Neural progenitor cell (in vitro differentiated cells): ENCODE data around the gene SLC4A2. TPM values are rescaled to one million over a fixed set of nuclear protein-coding genes. Genes with fewer than 3 reads are reported as not detected.
"Not testable (repeated sequence)": the region's sequence is repeated elsewhere in the genome, so short reads cannot be mapped to it uniquely, and the experiment has no call there.

Source experiments
- DNase-seq: peaks from one replicate; pipeline ENCODE4 v3.0.0-alpha.2; 2016; ENCODE audit warnings: low spot score
- H2AFZ ChIP-seq: fragments of 200-600 bp; sonication (generic); replicated peaks from 2 replicates; pipeline ENCODE4 v1.6.1; 2016; ENCODE audit warnings: antibody characterized with exemption
- H3F3A ChIP-seq: fragments of 200-600 bp; sonication (generic); 2 replicates; pipeline ENCODE4 v1.6.1; 2016; ENCODE audit warnings: antibody characterized with exemption, low read depth
- H3K27ac ChIP-seq: fragments of 200-600 bp; sonication (generic); 2 replicates; pipeline ENCODE4 v1.5.1; 2016; ENCODE audit warnings: mild to moderate bottlenecking
- H3K27me3 ChIP-seq: fragments of 200-600 bp; sonication (generic); 2 replicates; pipeline ENCODE4 v1.6.1; 2016; ENCODE audit warnings: mild to moderate bottlenecking, moderate library complexity
- H3K36me3 ChIP-seq: fragments of 200-600 bp; sonication (generic); 2 replicates; pipeline ENCODE4 v1.5.1; 2016
- H3K4me1 ChIP-seq: fragments of 200-600 bp; sonication (generic); 2 replicates; pipeline ENCODE4 v1.6.1; 2016; ENCODE audit warnings: mixed run types
- H3K4me2 ChIP-seq: fragments of 200-600 bp; sonication (generic); 2 replicates; pipeline ENCODE4 v1.6.1; 2016
- H3K4me3 ChIP-seq: fragments of 200-600 bp; sonication (generic); 2 replicates; pipeline ENCODE4 v1.5.1; 2016
- H3K79me2 ChIP-seq: fragments of 200-600 bp; sonication (generic); 2 replicates; pipeline ENCODE4 v1.6.1; 2016; ENCODE audit warnings: low read depth
- H3K9ac ChIP-seq: fragments of 200-600 bp; sonication (generic); 2 replicates; pipeline ENCODE4 v1.6.1; 2016
- H3K9me3 ChIP-seq: fragments of 200-600 bp; sonication (generic); 2 replicates; pipeline ENCODE4 v1.5.1; 2016; ENCODE audit warnings: low read depth
- H4K20me1 ChIP-seq: fragments of 200-600 bp; sonication (generic); 2 replicates; pipeline ENCODE4 v1.6.1; 2016; ENCODE audit warnings: low read depth
- H3K27ac Mint-ChIP-seq: 3 replicates; pipeline ENCODE4 v1.8.0; 2021; ENCODE audit warnings: mixed read lengths
- H3K27me3 Mint-ChIP-seq: 2 replicates; pipeline ENCODE4 v1.8.0; 2022; ENCODE audit warnings: low read depth, mild to moderate bottlenecking, inconsistent platforms, moderate library complexity, mixed read lengths; ENCODE audit not compliant: insufficient read depth
- H3K36me3 Mint-ChIP-seq: 3 replicates; pipeline ENCODE4 v1.8.0; 2021; ENCODE audit warnings: mixed read lengths
- H3K4me1 Mint-ChIP-seq: 3 replicates; pipeline ENCODE4 v1.8.0; 2021; ENCODE audit warnings: mixed read lengths
- H3K4me3 Mint-ChIP-seq: 3 replicates; pipeline ENCODE4 v1.8.0; 2021; ENCODE audit warnings: mild to moderate bottlenecking, moderate library complexity, mixed read lengths
- H3K9me3 Mint-ChIP-seq: 3 replicates; pipeline ENCODE4 v1.8.0; 2020; ENCODE audit warnings: mixed read lengths
- CTCF ChIP-seq: fragments of 200-600 bp; sonication (generic); IDR thresholded peaks from 2 replicates; pipeline ENCODE4 v1.5.1; 2017; ENCODE audit warnings: antibody characterized with exemption, mild to moderate bottlenecking
- EZH2 ChIP-seq: fragments of 200-600 bp; sonication (generic); IDR thresholded peaks from 2 replicates; pipeline ENCODE4 v1.6.1; 2017; ENCODE audit warnings: antibody characterized with exemption, mild to moderate bottlenecking, moderate library complexity
- EZH2phosphoT487 ChIP-seq: fragments of 200-600 bp; sonication (generic); IDR thresholded peaks from 2 replicates; pipeline ENCODE4 v1.6.1; 2017; ENCODE audit warnings: antibody characterized with exemption
- total RNA-seq: library from RNA; depleted of rRNA; stranded (reverse); fragments of >200 nt; gene quantifications from 2 replicates; pipeline ENCODE4 v1.2.3, GENCODE V29; 2015; ENCODE audit warnings: low replicate concordance

The SLC4A2 gene
- total RNA-seq, 1 donor from 2014 or later: 26.1 TPM

DNA sequence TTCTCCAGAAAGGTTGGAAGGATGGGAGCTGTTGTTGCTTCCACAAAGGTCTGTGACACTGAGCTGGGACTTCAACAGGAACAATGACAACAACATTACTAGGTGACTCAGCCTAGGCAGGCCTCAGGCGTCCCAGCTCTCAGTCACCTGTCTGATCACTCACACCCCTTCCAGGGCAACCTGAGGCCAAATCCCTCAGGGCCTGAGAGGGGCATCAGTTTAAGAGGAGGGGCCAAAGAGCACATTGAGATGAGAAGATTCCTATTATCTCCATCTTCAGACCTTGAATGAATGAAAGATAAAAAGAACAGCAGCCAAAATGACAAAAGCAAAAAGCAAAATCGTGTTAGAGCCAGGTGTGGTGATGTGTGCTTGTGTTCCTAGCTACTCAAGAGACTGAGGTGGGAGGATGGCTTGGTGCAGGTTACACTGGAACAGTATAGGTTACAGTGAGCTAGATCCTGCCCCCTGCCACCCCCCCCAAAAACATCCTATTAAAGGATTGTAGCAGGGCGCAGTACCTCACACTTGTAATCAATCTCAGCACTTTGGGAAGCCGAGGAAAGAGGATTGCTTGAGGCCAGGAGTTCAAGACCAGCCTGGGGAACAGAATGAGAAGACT lies 34.8 kb upstream of the SLC4A2 start, which contains the start of gene ATG9B:
Gene ATG9B (minus strand): TSS at position 60 of the 622 bp plus-strand sequence. CDS start 71 bp downstream, outside the sequence.
- H3F3A ChIP-seq: peaks cover 37% of the 10 kb centered on the region
- no peaks in the 10 kb centered on the region for H3K36me3 ChIP-seq
- Mint-ChIP-seq H3K36me3 (no peaks in the 10 kb centered on the region), H3K27me3 (peaks cover 17% of the 10 kb centered on the region), H3K4me3 (no peak within 1 kb of the TSS), H3K4me1 (peaks cover 60% of the 10 kb centered on the region), H3K27ac (peak within 1 kb of the TSS; percentile 68), H3K9me3 (no peaks in the 10 kb centered on the region)
- TF ChIP-seq EZH2 (no peak), CTCF (no peak), EZH2phosphoT487 (no peak)
- no peak within 1 kb of the TSS for H2AFZ ChIP-seq
- peaks cover 30% of the 10 kb centered on the region for H3K27me3 ChIP-seq
- H3K4me1 ChIP-seq: peaks cover 32% of the 10 kb centered on the region
- peaks cover 2% of the 10 kb centered on the region for H3K79me2 ChIP-seq
- no peak within 1 kb of the TSS for H3K4me3 ChIP-seq
- no peak within 1 kb of the TSS for H3K9ac ChIP-seq
- no peak within 1 kb of the TSS for H3K27ac ChIP-seq
- H3K4me2 ChIP-seq: no peak within 1 kb of the TSS
- H3K9me3 ChIP-seq: no peaks in the 10 kb centered on the region
- no peak for DNase-seq
- H4K20me1 ChIP-seq: no peaks in the 10 kb centered on the region

DNA sequence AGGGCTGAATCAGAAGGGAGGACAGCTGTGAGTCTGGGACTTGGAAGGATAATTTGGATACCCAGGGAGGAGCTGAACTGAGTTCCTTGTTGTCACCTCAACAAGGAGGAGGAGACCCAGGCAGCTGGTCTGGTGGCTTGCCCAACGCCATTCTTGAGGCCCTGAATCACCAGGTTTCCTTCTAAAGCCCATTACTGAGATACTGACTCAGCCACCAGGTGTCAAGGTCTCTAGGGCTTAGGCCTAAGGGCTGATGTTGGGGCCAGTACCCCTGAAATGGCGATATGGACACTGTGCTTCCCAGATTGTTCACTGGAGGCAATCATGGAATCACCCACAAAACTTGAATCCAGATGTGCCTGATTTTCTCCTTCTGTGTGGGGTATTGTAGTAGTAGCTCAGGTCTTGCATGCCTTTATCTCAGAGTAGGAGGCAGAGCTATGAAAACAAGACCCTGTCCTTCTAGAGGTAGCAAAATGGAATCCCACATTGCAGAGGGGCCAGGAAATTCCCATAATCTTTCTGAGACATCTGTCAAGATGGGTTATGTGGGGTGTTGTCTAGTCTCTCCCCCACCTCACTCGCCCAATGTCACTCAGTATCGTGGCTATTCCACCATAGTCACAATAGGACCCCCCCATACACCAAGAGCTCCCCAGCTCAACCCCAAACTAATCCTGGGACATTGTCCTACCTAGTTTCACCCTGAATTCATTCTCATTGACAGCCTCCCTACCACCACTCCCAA lies 33.3 kb upstream of the SLC4A2 start:
- no peak overlapping the region for H2AFZ ChIP-seq
- peaks cover 16% of the 10 kb centered on the region for H3K4me1 ChIP-seq
- peaks cover 48% of the 10 kb centered on the region for H3K4me1 Mint-ChIP-seq
- DNase-seq: no peak
- no peaks in the 10 kb centered on the region for H4K20me1 ChIP-seq
- peaks cover 2% of the 10 kb centered on the region for H3K79me2 ChIP-seq
- no peak overlapping the region for H3K9ac ChIP-seq
- peaks cover 22% of the 10 kb centered on the region for H3F3A ChIP-seq
- no peak overlapping the region for H3K27ac ChIP-seq
- H3K4me2 ChIP-seq: peak overlapping the region; percentile 85
- H3K27me3 ChIP-seq: peaks cover 24% of the 10 kb centered on the region
- no peak overlapping the region for H3K4me3 Mint-ChIP-seq
- H3K9me3 ChIP-seq: no peaks in the 10 kb centered on the region
- H3K9me3 Mint-ChIP-seq: no peaks in the 10 kb centered on the region
- TF ChIP-seq CTCF (no peak), EZH2phosphoT487 (no peak), EZH2 (no peak)
- H3K27me3 Mint-ChIP-seq: peaks cover 15% of the 10 kb centered on the region
- H3K27ac Mint-ChIP-seq: no peak overlapping the region
- no peaks in the 10 kb centered on the region for H3K36me3 Mint-ChIP-seq
- H3K36me3 ChIP-seq: no peaks in the 10 kb centered on the region
- no peak overlapping the region for H3K4me3 ChIP-seq

DNA sequence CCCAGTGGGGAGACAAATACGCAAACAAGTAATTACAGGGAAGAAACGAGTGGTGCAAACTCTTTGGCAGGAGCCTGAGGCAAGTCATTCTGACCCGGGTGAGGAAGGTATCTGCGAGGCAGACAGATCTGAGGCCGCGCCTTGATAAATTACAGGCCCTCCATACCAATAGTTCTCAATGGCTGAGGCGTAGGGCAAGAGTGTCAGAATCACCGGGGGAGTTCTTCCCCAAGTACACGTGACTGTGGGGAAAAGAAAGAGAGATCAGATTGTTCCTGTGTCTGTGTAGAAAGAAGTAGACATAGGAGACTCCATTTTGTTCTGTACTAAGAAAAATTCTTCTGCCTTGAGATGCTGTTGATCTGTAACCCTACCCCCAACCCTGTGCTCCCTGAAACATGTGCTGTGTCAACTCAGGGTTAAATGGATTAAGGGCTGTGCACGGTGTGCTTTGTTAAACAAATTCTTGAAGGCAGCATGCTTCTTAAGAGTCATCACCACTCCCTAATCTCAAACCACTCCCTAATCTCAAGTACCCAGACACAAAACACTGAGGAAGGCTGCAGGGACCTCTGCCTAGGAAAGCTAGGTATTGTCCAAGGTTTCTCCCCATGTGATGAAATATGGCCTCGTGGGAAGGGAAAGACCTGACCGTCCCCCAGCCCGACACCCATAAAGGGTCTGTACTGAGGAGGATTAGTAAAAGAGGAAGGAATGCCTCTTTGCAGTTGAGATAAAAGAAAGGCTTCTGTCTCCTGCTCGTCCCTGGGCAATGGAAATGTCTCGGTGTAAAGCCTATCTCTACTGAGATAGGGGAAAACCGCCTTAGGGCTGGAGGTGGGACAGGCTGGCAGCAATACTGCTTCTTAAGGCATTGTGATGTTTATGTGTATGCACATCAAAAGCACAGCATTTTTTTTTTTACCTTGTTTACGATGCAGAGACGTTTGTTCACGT lies 32.3 kb upstream of the SLC4A2 start:
- Mint-ChIP-seq H3K27me3 (peaks cover 13% of the 10 kb centered on the region), H3K27ac (peak overlapping the region; percentile 69), H3K4me3 (peak overlapping the region; percentile 90), H3K4me1 (peaks cover 44% of the 10 kb centered on the region)
- H2AFZ ChIP-seq, H3K9me3 ChIP-seq, H3K9ac ChIP-seq, H4K20me1 ChIP-seq, H3K36me3 Mint-ChIP-seq, H3K79me2 ChIP-seq, H3K27ac ChIP-seq, H3K36me3 ChIP-seq, H3K9me3 Mint-ChIP-seq: not testable (repeated sequence)
- peaks cover 24% of the 10 kb centered on the region for H3K27me3 ChIP-seq
- peak overlapping the region; percentile 83 for H3K4me3 ChIP-seq
- H3K4me1 ChIP-seq: peaks cover 13% of the 10 kb centered on the region
- H3K4me2 ChIP-seq: peak overlapping the region; percentile 85
- H3F3A ChIP-seq: peaks cover 17% of the 10 kb centered on the region
- peak; percentile 75 for DNase-seq

DNA sequence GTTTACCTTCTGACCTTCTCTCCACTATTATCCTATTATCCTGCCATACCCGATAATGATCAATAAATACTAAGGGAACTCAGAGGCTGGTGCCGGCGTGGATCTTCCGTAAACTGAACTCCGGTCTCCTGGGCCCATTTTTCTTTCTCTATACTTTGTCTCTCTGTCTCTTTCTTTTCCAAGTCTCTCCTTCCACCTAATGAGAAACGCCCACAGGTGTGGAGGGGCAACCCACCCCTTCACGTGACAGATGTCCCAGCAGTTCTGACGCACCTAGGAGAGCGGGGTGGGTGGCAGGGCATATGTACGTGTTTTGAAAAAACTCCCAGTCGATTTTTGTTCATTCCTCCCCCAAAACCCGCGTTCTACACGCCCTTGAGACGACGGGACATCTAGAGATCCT lies 31.7 kb upstream of the SLC4A2 start:
- H3K27me3 Mint-ChIP-seq: peaks cover 13% of the 10 kb centered on the region
- not testable (repeated sequence) for H2AFZ ChIP-seq, H4K20me1 ChIP-seq, H3K9me3 Mint-ChIP-seq, H3K9ac ChIP-seq, H3K79me2 ChIP-seq, H3K27ac ChIP-seq, DNase-seq, H3K9me3 ChIP-seq, H3K36me3 Mint-ChIP-seq, H3K36me3 ChIP-seq
- peaks cover 44% of the 10 kb centered on the region for H3K4me1 Mint-ChIP-seq
- peak overlapping the region; percentile 69 for H3K27ac Mint-ChIP-seq
- peaks cover 17% of the 10 kb centered on the region for H3F3A ChIP-seq
- peak overlapping the region; percentile 90 for H3K4me3 Mint-ChIP-seq
- H3K4me2 ChIP-seq: peak overlapping the region; percentile 85
- peak overlapping the region; percentile 83 for H3K4me3 ChIP-seq
- peaks cover 24% of the 10 kb centered on the region for H3K27me3 ChIP-seq
- peaks cover 13% of the 10 kb centered on the region for H3K4me1 ChIP-seq
